Measurements from ENCODE around the gene FBXW12.

FBXW12 gene

GRCh38 chr3:48407542-48408099 lies 35.6 kb downstream of the FBXW12 start:
- DNase-seq (ENCODE audit: extremely low read depth in 1 of 2, low read depth in 1 of 2), result no peak

GRCh38 chr3:48408823-48409281 lies 36.8 kb downstream of the FBXW12 start:
- no peak for DNase-seq (ENCODE audit: extremely low read depth in 1 of 2, low read depth in 1 of 2)

- no peak for DNase-seq (ENCODE audit: extremely low read depth in 1 of 2, low read depth in 1 of 2)
These were observed 37.5 kb downstream of the FBXW12 start for GRCh38 chr3:48409291-48410201.

GRCh38 chr3:48410205-48411040 lies 38.4 kb downstream of the FBXW12 start:
- no peak for DNase-seq (ENCODE audit: extremely low read depth in 1 of 2, low read depth in 1 of 2)

- no peak for DNase-seq (ENCODE audit: extremely low read depth in 1 of 2, low read depth in 1 of 2)
These were observed 39.1 kb downstream of the FBXW12 start for GRCh38 chr3:48411041-48411588.

- no peak for DNase-seq (ENCODE audit: extremely low read depth in 1 of 2, low read depth in 1 of 2)
These were observed 39.8 kb downstream of the FBXW12 start for GRCh38 chr3:48411606-48412374.

GRCh38 chr3:48412375-48413001 lies 40.5 kb downstream of the FBXW12 start:
- no peak for DNase-seq (ENCODE audit: extremely low read depth in 1 of 2, low read depth in 1 of 2)

- no peak for DNase-seq (ENCODE audit: extremely low read depth in 1 of 2, low read depth in 1 of 2)
These were observed 41.1 kb downstream of the FBXW12 start for GRCh38 chr3:48413086-48413485.

GRCh38 chr3:48413611-48414010 lies 41.6 kb downstream of the FBXW12 start:
- DNase-seq (ENCODE audit: extremely low read depth in 1 of 2, low read depth in 1 of 2), result no peak

GRCh38 chr3:48414376-48415250 lies 42.6 kb downstream of the FBXW12 start:
- DNase-seq (ENCODE audit: extremely low read depth in 1 of 2, low read depth in 1 of 2), result no peak

- no peak for DNase-seq (ENCODE audit: extremely low read depth in 1 of 2, low read depth in 1 of 2)
These were observed 43.4 kb downstream of the FBXW12 start for GRCh38 chr3:48415251-48415953.

GRCh38 chr3:48416091-48416505 lies 44.1 kb downstream of the FBXW12 start:
- no peak for DNase-seq (ENCODE audit: extremely low read depth in 1 of 2, low read depth in 1 of 2)

- no peak for DNase-seq (ENCODE audit: extremely low read depth in 1 of 2, low read depth in 1 of 2)
These were observed 44.5 kb downstream of the FBXW12 start for GRCh38 chr3:48416546-48416945.

GRCh38 chr3:48417529-48418108 lies 45.6 kb downstream of the FBXW12 start:
- DNase-seq (ENCODE audit: extremely low read depth in 1 of 2, low read depth in 1 of 2), result no peak

GRCh38 chr3:48418140-48418539 lies 46.1 kb downstream of the FBXW12 start:
- no peak for DNase-seq (ENCODE audit: extremely low read depth in 1 of 2, low read depth in 1 of 2)

GRCh38 chr3:48418651-48419050 lies 46.6 kb downstream of the FBXW12 start:
- no peak for DNase-seq (ENCODE audit: extremely low read depth in 1 of 2, low read depth in 1 of 2)

- no peak for DNase-seq (ENCODE audit: extremely low read depth in 1 of 2, low read depth in 1 of 2)
These were observed 47.1 kb downstream of the FBXW12 start for GRCh38 chr3:48419149-48419548.

- no peak for DNase-seq (ENCODE audit: extremely low read depth in 1 of 2, low read depth in 1 of 2)
These were observed 47.6 kb downstream of the FBXW12 start for GRCh38 chr3:48419597-48419996.

Measured in stimulated activated CD8-positive, alpha-beta memory T cell treated with anti-CD3 and anti-CD28 coated beads, Interleukin-7, amount 100 ng/mL, for 48 hours (primary cell).